ENCODE results near the gene ZBTB16. TPM values are rescaled to one million over a fixed set of nuclear protein-coding genes. Genes with fewer than 3 reads are reported as not detected.

The ZBTB16 gene
- total RNA-seq, 4 donors from 2014 or later = 10.4 to 137 (median 18.8) TPM

DNA sequence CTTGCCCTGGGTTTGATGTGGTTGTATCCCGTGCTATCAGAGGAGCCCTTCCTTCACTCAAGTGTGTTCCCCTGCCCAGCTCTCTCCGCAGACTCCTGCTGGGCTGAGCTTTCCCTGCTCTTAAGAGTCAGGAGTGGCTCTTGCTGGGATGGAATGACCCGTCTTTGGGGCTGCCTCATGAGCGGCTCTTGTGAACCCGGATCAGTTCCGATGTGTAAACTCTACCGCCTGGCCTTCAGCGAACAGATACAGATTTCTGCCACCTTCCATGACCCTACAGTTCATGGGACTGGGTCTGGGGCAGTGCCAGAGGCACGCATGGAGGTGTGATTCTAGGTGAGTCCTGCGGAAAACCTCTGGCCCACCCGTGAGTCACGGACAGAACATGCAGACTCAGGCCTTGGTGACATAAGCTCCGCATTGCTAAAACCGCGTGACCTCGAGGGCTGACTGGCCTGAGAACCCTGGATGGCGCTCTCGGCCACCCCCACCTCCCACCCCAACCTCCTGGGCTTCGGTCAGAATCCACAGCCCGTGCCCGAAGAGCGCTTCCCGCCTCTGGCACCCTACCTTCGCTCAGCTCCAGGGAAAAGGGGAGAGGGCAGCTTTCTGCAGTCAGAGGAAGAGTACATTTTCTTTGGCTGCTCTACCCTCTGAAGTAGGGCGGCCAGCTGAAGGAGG lies 1.3 kb upstream of the ZBTB16 start:
- Histone ChIP-seq H3K36me3 (peaks cover 0 to 10% (median under 1%) of the 10 kb centered on the region in 3 donors), H3K27ac (peak overlapping the region in 3 of 4 donors; percentile 95 to 97 (median 96)), H3K27me3 (peaks cover 0 to 69% (median 0%) of the 10 kb centered on the region in 4 donors), H3K9me3 (no peaks in the 10 kb centered on the region), H3K4me1 (peaks cover 0 to 60% (median 6%) of the 10 kb centered on the region in 3 donors), H3K4me3 (peak overlapping the region in 3 of 4 donors; percentile 68 to 96 (median 95))
- DNase-seq = no peak
- TF ChIP-seq CTCF (IDR thresholded peaks at IDR 0.05) (no peak), POLR2A (IDR thresholded peaks at IDR 0.05) (no peak)
- WGBS, 2 donors = 72 to 82% methylated on average over 13 to 23 of the region's 25 CpGs
- intact Hi-C loops (cut with DNase I) = no loop called here

DNA sequence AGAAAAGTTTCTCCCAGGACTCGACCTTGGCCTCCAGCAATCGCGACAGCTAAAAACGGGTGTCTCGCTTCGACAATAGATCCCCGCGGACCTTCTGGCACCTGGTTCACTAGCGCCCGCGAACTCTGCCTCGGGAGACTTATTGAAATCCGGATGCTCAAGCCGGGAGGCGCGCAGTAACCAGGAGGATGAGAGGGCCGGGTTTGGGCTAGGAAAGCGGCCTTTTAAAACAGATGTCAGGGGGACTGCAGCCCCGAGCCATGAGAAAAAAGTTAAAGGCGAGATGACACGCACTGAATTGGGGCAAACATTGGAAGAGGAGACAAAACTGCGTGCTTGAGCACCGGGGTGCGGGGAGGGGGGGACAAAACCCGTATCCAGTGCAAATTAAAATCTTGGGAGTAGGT lies 637 bp upstream of the ZBTB16 start:
- Histone ChIP-seq H3K27me3 (peaks cover 0 to 70% (median 0%) of the 10 kb centered on the region in 4 donors), H3K27ac (peak overlapping the region; percentile 89 to 97 (median 96)), H3K4me1 (peaks cover 5 to 67% (median 9%) of the 10 kb centered on the region in 3 donors), H3K4me3 (peak overlapping the region; percentile 68 to 96 (median 94)), H3K36me3 (peaks cover 3 to 17% (median 5%) of the 10 kb centered on the region in 3 donors), H3K9me3 (no peaks in the 10 kb centered on the region)
- intact Hi-C loops (cut with DNase I) = no loop called here
- DNase-seq = no peak
- no peak for TF ChIP-seq POLR2A (IDR thresholded peaks at IDR 0.05)
- no peak for TF ChIP-seq CTCF (IDR thresholded peaks at IDR 0.05)
- 0 to 6% methylated on average over 7 to 17 of the region's 25 CpGs for WGBS, 2 donors

DNA sequence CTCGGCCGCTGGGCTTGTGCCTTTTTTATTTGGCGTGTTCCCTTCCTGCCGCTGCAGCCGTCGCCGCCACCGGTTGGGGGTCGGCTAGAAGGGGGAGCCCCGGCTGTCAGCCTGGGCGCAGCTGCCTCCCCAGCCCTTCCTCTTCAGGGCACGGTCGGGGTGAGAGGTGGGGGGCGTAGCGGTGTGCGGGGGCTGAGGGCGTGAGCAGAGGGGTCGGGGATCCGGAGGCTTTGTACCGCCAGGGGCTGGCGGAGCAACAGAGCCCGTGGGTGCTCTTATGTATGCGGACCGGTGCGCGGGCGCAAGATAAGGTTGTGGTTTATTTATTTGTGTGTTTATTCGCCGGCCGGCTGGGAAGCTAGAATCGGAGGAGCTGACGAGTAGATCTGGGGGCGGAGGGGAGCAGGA lies 477 bp downstream of the ZBTB16 start:
- WGBS, 2 donors = 0% methylated on average over 1 to 5 of the region's 33 CpGs
- intact Hi-C loops (cut with DNase I) = loop anchor here (5.0 to 10.0 kb wide), 2 partner anchors 135 to 192 kb away; no protein-coding TSS in a partner anchor
- Histone ChIP-seq H3K9me3 (no peaks in the 10 kb centered on the region), H3K27ac (peak overlapping the region; percentile 89 to 97 (median 96)), H3K27me3 (peaks cover 0 to 70% (median 0%) of the 10 kb centered on the region in 4 donors), H3K36me3 (peaks cover 10 to 28% (median 12%) of the 10 kb centered on the region in 3 donors), H3K4me3 (peak overlapping the region; percentile 68 to 96 (median 94)), H3K4me1 (peaks cover 9 to 78% (median 12%) of the 10 kb centered on the region in 3 donors)
- DNase-seq = no peak
- TF ChIP-seq POLR2A (IDR thresholded peaks at IDR 0.05) (no peak), CTCF (IDR thresholded peaks at IDR 0.05) (peak in 1 of 6 experiments; percentile 6)

DNA sequence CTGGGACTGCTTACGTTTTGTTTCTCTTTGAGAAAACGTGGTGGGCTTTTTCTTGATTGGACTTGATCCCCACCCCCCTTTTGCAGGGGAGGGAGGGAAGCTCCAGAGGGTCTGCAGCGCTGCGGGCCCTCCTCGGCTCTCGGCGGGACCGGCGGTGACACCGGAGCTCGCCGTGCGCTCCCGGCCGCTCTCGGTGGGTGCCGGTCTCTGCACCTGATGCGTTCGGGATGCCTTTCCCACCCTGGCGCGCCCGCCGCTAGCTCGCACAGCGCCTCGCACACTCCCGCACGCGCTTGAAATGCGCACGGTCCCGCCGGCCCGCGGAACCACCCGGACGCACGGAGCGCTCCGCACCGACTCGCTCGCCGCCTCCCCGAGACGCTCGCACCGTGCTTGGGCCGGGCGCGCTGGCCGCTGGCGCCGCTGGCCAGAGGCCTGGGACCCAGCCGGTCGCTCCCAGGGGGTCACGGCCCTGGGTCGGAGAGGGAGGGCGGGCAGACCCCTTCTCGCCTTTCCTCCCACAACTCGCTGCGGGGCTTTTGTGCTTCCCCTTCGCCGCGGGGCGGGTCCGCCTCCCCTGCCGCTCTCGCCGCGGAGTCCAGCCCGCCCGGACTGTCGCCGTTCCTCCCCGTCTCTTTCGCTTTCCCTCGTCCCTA lies 1.0 kb downstream of the ZBTB16 start:
- H3K27me3 ChIP-seq = peaks cover 0 to 70% (median 0%) of the 10 kb centered on the region in 4 donors
- intact Hi-C loops (cut with DNase I) = loop anchor here (5.0 to 10.0 kb wide), 2 partner anchors 134 to 192 kb away; no protein-coding TSS in a partner anchor
- no peak for TF ChIP-seq CTCF (IDR thresholded peaks at IDR 0.05)
- TF ChIP-seq POLR2A (IDR thresholded peaks at IDR 0.05) = no peak
- peak overlapping the region; percentile 89 to 97 (median 96) for H3K27ac ChIP-seq
- H3K9me3 ChIP-seq = no peaks in the 10 kb centered on the region
- DNase-seq = no peak
- H3K36me3 ChIP-seq = peaks cover 10 to 33% (median 12%) of the 10 kb centered on the region in 3 donors
- H3K4me3 ChIP-seq = peak overlapping the region; percentile 68 to 96 (median 94)
- H3K4me1 ChIP-seq = peaks cover 9 to 83% (median 12%) of the 10 kb centered on the region in 3 donors
- WGBS, 2 donors = 0% methylated on average over 9 to 29 of the region's 78 CpGs

Measured in esophagus squamous epithelium (tissue), 5 donors.